ENCODE data around the gene ATXN10.
"Not testable (repeated sequence)": the region's sequence is repeated elsewhere in the genome, so short reads cannot be mapped to it uniquely, and the experiment has no call there.

The ATXN10 gene

GRCh38 chr22:45644714-45645113, 26.9 kb upstream of the ATXN10 start:
- peak; percentile 25 for DNase-seq (ENCODE audit: low spot score)

DNA sequence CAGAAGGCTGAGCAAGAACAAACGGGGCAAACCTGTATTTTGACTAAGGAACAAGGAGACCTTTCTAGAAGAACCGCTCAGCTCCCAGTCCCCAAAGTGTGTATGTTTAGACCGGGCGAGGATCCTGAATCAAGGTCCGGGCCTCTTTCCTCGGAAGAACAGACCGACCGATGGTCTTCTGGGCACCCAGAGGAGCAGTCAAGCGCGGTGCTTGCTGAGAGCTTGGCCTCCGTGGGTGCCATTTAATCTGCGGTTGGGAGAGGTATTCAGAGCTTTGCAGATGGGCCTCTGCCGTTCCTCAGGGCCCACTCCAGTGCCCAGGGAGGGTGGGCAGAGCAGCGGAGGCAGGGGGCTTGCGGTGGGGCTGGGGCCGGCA, 26.5 kb upstream of the ATXN10 start:
- DNase-seq (ENCODE audit: low spot score), result peak; percentile 45

- DNase-seq (ENCODE audit: low spot score), result peak; percentile 69
These were observed 25.9 kb upstream of the ATXN10 start for GRCh38 chr22:45645526-45646414.

DNA sequence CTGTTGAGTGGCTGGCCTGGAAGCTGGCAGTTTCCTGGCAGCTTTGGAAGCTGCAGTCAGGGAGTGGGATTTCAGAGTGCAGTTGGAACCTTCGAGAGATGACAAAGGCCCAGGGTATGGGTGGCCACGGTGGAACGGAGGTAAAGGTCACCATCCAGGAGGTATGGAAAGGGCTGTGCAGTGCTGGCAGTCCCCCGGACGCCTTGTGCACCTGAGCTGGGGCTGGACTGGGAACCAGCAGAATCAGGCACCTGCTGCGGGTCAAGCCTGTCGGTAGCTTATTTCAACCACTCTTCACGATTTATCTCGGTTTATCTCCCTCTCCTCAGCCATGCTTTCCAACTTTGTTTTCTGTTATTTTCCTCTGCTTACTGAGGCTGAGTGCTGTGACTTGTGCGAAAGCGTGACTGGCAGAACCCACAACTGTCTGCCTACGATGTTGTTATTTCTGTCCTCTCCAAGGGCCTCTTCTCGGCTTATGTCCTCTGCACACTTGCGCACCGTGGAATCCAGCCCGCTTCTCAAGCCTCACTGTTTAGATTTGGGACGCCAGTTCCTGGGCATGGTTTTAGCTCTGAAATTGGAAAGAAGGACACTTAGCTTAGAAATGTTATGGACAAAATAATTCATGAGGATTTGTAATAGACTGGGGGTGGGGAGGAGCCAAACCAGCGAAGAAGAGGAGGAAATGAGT, 24.0 kb upstream of the ATXN10 start:
- no peak for DNase-seq (ENCODE audit: low spot score)

GRCh38 chr22:45648301-45649117, 23.1 kb upstream of the ATXN10 start:
- DNase-seq (ENCODE audit: low spot score), result no peak

DNA sequence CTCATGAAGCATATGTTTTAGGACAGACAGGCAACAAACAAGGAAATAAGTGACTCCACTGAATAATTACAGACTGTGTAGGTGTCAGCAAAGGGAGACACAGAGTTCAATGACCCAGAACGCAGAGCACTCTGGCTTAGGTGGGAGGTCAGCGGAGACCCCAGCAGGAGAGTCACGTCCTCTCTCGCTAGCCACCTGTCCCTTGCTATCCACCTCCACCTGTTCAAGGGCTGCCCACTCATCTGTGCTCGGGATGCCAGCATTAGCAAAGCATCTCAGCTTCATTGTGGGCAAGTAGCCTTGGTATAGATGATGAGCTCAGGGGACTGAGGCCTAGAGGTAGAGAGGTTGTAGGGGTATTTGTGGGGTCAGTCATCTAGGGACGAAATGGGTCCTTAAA, 21.8 kb upstream of the ATXN10 start:
- no peak for DNase-seq (ENCODE audit: low spot score)

- no peak for DNase-seq (ENCODE audit: low spot score)
These were observed 20.9 kb upstream of the ATXN10 start for GRCh38 chr22:45650721-45651120.

GRCh38 chr22:45651931-45652528, 19.6 kb upstream of the ATXN10 start:
- no peak for DNase-seq (ENCODE audit: low spot score)

DNA sequence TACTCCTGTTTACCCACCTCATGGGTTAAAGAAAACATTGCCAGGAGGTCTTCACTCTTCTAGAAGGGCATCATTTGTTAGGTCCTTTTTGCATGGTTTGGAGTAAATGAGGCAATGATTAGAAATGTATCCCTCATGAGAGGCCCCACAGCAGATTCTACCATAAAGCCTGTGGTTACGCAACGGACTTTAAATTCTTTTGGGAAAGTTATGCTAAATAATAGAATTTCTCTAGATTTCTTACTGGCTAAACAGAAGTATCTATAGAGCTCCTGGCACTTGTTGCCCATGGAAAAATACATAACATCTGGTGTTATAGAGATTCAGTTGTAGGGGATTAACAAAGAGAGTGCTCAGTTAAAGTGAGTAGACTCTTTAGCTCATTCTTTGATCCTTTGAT, 15.1 kb upstream of the ATXN10 start:
- DNase-seq (ENCODE audit: low spot score), result no peak

- no peak for DNase-seq (ENCODE audit: low spot score)
These were observed 13.9 kb upstream of the ATXN10 start for GRCh38 chr22:45657701-45658100.

GRCh38 chr22:45664136-45664646, 7.4 kb upstream of the ATXN10 start:
- DNase-seq (ENCODE audit: low spot score), result no peak

DNA sequence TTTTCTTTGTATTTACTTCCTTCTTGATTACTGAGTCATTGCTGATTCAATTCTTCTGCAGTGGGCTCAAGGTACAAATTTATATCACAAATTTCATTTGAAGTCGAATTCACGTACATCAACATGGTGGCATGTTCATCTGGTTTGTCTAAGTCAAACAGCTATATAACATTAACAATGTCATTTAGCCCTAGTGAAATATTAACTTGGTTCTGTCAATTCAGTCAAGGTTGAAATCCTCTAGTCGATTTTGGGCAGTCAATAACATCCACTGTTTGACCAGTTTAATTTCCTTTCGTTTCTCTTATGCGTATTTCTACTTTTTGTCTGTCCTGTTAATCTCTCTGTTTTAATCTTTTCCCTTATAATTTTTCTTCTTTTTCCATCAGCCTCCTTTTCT, 4.1 kb upstream of the ATXN10 start:
- no peak for DNase-seq (ENCODE audit: low spot score)

- DNase-seq (ENCODE audit: low spot score), result not testable (repeated sequence)
These were observed 1.3 kb upstream of the ATXN10 start for GRCh38 chr22:45670363-45670762.

DNA sequence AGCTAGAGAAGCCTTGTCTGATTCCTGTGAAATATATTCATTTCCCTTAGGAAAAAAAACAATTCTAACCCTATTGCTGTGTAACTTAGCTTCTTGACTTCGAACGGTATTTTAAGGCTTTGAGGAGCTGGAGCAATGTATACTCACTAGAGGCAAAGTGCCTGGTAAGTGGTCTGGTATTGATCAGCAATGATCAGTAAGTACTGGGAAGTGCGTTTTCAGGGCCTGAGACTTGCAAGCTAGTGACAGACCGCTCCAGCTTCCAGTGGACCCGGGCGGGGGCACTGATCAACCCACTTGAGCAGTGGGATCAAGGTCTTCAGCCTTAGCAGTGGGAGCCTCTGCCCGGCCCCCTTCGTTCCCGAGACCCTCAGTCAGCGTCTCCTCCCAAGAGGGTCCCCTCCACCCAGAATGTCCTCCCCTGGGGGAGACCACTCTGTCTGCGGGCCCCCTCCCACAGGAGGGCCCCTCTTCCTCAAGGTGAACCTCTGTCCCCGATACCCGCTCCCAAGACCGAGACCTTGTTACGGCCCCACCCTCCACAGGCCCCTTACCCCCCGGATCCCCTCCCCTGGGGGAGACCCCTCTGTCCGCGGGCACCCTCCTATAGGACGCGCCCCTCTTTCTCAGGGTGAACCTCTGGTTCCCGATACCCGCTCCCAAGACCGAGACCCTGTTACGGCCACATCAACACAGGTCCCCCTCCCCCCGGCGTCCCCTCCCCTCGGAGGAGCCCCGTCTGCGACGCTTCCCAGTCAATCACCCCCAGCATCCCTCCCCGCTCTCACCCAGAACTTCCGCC, 452 bp upstream of the ATXN10 start:
- DNase-seq (ENCODE audit: low spot score), result no peak

DNA sequence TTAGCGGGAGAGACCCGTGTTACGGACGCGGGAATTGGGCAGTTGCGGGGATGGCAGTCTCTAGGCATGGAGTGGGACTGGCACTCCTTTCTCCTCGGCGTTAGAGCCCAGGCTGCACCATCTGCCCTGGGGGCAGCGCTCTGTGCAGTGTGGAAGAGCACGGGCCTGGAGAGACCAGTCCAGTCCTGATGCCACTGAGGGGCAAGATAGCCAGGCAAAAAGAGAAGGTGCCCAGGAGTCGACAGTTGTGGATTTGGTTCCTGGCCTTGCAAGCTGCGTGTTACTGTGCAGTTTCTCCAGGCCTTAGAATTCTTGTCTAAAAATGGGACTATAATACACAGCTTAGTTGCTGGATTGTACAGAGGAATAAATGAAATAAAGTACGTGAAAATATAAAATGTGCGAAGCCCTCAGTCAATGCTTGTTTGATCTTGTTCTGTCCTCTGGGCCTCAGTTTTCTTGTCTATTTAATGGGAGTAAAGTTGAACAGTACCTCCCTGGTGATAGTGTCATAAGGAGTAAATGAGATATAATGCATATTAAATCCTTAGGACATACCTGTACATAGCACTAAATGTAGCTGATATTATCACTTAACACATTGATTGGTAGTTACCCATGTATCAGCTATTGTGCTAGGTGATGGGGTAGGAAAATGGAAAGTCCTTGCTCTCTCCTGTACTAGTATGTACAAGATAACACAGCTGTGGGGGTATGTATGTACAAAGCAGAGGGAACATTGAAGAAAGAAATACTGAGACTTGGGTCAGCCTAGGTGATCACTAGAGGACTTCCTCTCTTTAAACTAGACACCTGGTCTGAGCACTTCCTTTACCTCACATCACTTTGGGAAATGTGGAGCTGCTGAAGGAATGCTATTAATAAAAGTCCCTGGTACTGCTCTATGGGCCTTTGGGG, 1.2 kb downstream of the ATXN10 start:
- DNase-seq (ENCODE audit: low spot score), result no peak

GRCh38 chr22:45673482-45674175, 2.0 kb downstream of the ATXN10 start:
- no peak for DNase-seq (ENCODE audit: low spot score)

- DNase-seq (ENCODE audit: low spot score), result no peak
These were observed 4.4 kb downstream of the ATXN10 start for GRCh38 chr22:45676024-45676423.

DNA sequence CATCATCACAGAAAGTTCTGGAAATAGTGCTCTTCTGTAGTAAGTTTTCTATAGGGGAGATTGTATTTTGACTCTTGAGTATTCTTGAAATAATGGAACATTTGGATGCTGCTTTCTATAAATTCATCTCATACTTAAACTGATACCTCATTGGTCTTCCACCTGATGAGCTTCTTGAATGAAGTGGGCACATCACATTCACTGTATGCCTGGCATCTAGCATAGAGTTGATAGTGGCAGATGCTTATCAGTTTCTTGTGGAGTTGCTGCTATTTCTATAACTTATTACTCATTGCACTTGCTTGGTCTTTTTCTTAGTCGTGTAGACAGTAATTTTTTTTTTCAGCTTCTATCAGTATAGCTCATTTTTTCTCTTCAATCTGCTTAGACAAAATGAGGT, 5.4 kb downstream of the ATXN10 start:
- DNase-seq (ENCODE audit: low spot score), result no peak

All from kidney tubule cell (primary cell).